HEK293 (cell line): Measurements from ENCODE around the gene IL4I1.
A peak's percentile ranks its signal among the peaks of the same experiment; 100 is the strongest.

ENCODE experiments used
- BCL11B ChIP-seq: fragments of 450-650 bp; formaldehyde crosslinking; IDR thresholded peaks from 2 replicates; pipeline ENCODE4 v1.5.1; 2016; ENCODE audit warnings: low read depth, missing biosample characterization, missing genetic modification characterization
- EGR2 ChIP-seq: fragments of 450-650 bp; formaldehyde crosslinking; IDR thresholded peaks from 2 replicates; pipeline ENCODE4 v1.5.1; 2016; ENCODE audit warnings: low read depth, missing biosample characterization, missing genetic modification characterization
- GLIS1 ChIP-seq: fragments of 450-650 bp; formaldehyde crosslinking; IDR thresholded peaks from 2 replicates; pipeline ENCODE4 v1.5.1; 2016; ENCODE audit warnings: missing biosample characterization, missing genetic modification characterization
- HOXA7 ChIP-seq: sonication (generic); formaldehyde crosslinking; IDR thresholded peaks from 2 replicates; pipeline ENCODE4 v1.8.1; 2022; ENCODE audit warnings: missing genetic modification reagents, borderline replicate concordance
- PATZ1 ChIP-seq: fragments of 450-650 bp; formaldehyde crosslinking; IDR thresholded peaks from 2 replicates; pipeline ENCODE4 v1.5.1; 2016; ENCODE audit warnings: missing biosample characterization, missing genetic modification characterization
- PRDM4 ChIP-seq: fragments of 450-650 bp; formaldehyde crosslinking; IDR thresholded peaks from 2 replicates; pipeline ENCODE4 v1.5.1; 2017; ENCODE audit warnings: missing biosample characterization, missing genetic modification characterization
- RBAK ChIP-seq: fragments of 450-650 bp; formaldehyde crosslinking; IDR thresholded peaks from 2 replicates; pipeline ENCODE4 v1.5.1; 2016; ENCODE audit warnings: missing biosample characterization, missing genetic modification characterization
- SETDB1 ChIP-seq: IDR thresholded peaks from one replicate; pipeline ENCODE4 v1.6.1; 2017; ENCODE audit warnings: mild to moderate bottlenecking, low read length, moderate library complexity, mixed read lengths; ENCODE audit not compliant: insufficient read length
- ZBTB20 ChIP-seq: fragments of 450-650 bp; formaldehyde crosslinking; IDR thresholded peaks from 2 replicates; pipeline ENCODE4 v1.5.1; 2016; ENCODE audit warnings: missing biosample characterization, missing genetic modification characterization
- ZBTB48 ChIP-seq: fragments of 450-650 bp; formaldehyde crosslinking; IDR thresholded peaks from 2 replicates; pipeline ENCODE4 v1.5.1; 2016; ENCODE audit warnings: missing biosample characterization, missing genetic modification characterization
- ZBTB7A ChIP-seq: fragments of 450-650 bp; formaldehyde crosslinking; IDR thresholded peaks from 2 replicates; pipeline ENCODE4 v1.5.1; 2016; ENCODE audit warnings: low read depth, missing biosample characterization, missing genetic modification characterization
- ZEB2 ChIP-seq: fragments of 450-650 bp; formaldehyde crosslinking; IDR thresholded peaks from 2 replicates; pipeline ENCODE4 v1.5.1; 2016; ENCODE audit warnings: missing biosample characterization, missing genetic modification characterization
- ZFP69B ChIP-seq: fragments of 450-650 bp; formaldehyde crosslinking; IDR thresholded peaks from 2 replicates; pipeline ENCODE4 v1.5.1; 2016; ENCODE audit warnings: missing biosample characterization, missing genetic modification characterization
- ZNF112 ChIP-seq: fragments of 450-650 bp; formaldehyde crosslinking; IDR thresholded peaks from 2 replicates; pipeline ENCODE4 v1.5.0; 2017; ENCODE audit warnings: missing biosample characterization, missing genetic modification characterization
- ZNF19 ChIP-seq: fragments of 450-650 bp; formaldehyde crosslinking; IDR thresholded peaks from 2 replicates; pipeline ENCODE4; 2016; ENCODE audit warnings: missing biosample characterization, missing genetic modification characterization, low read depth
- ZNF223 ChIP-seq: fragments of 450-650 bp; formaldehyde crosslinking; IDR thresholded peaks from 2 replicates; pipeline ENCODE4 v1.5.1; 2016; ENCODE audit warnings: missing biosample characterization, missing genetic modification characterization
- ZNF239 ChIP-seq: fragments of 450-650 bp; formaldehyde crosslinking; IDR thresholded peaks from 2 replicates; pipeline ENCODE4 v1.5.1; 2016; ENCODE audit warnings: missing biosample characterization, missing genetic modification characterization
- ZNF24 ChIP-seq: fragments of 450-650 bp; formaldehyde crosslinking; IDR thresholded peaks from 2 replicates; pipeline ENCODE4 v1.5.1; 2016; ENCODE audit warnings: missing biosample characterization, missing genetic modification characterization
- ZNF324 ChIP-seq: fragments of 450-650 bp; formaldehyde crosslinking; IDR thresholded peaks from 2 replicates; pipeline ENCODE4 v1.5.1; 2016; ENCODE audit warnings: missing biosample characterization, missing genetic modification characterization
- ZNF366 ChIP-seq: fragments of 450-650 bp; formaldehyde crosslinking; conservative IDR thresholded peaks from 2 replicates; pipeline ENCODE4 v1.5.1; 2016; ENCODE audit warnings: missing biosample characterization, missing genetic modification characterization
- ZNF555 ChIP-seq: fragments of 450-650 bp; formaldehyde crosslinking; conservative IDR thresholded peaks from 2 replicates; pipeline ENCODE4 v1.5.1; 2017; ENCODE audit warnings: missing biosample characterization, mild to moderate bottlenecking, missing genetic modification characterization, inconsistent platforms
- ZNF558 ChIP-seq: fragments of 450-650 bp; formaldehyde crosslinking; IDR thresholded peaks from 2 replicates; pipeline ENCODE4 v1.5.1; 2016; ENCODE audit warnings: missing biosample characterization, missing genetic modification characterization
- ZNF623 ChIP-seq: fragments of 450-650 bp; formaldehyde crosslinking; IDR thresholded peaks from 2 replicates; pipeline ENCODE4 v1.5.1; 2016; ENCODE audit warnings: missing biosample characterization, missing genetic modification characterization
- ZNF664 ChIP-seq: fragments of 450-650 bp; formaldehyde crosslinking; IDR thresholded peaks from 2 replicates; pipeline ENCODE4 v1.5.1; 2016; ENCODE audit warnings: missing biosample characterization, missing genetic modification characterization
- ZNF670 ChIP-seq: fragments of 450-650 bp; formaldehyde crosslinking; IDR thresholded peaks from 2 replicates; pipeline ENCODE4 v1.5.1; 2016; ENCODE audit warnings: missing biosample characterization, missing genetic modification characterization, low read depth
- TF ChIP-seq, protein P1 (sequence below): fragments of 450-650 bp; formaldehyde crosslinking; IDR thresholded peaks from 2 replicates; pipeline ENCODE4; 2016; ENCODE audit warnings: missing biosample characterization, missing genetic modification characterization
- TF ChIP-seq, protein P2 (sequence below): fragments of 450-650 bp; formaldehyde crosslinking; IDR thresholded peaks from 2 replicates; pipeline ENCODE4 v1.5.1; 2016; ENCODE audit warnings: missing biosample characterization, missing genetic modification characterization
- TF ChIP-seq, protein P3 (sequence below): fragments of 450-650 bp; formaldehyde crosslinking; IDR thresholded peaks from 2 replicates; pipeline ENCODE4 v1.5.1; 2016; ENCODE audit warnings: missing biosample characterization, missing genetic modification characterization

Gene IL4I1

GRCh38 chr19:49929611-49930482, 33.2 kb upstream of the IL4I1 start (continued):
- TF ChIP-seq PRDM4 (no peak), ZNF558 (tag by site-specific recombination) (no peak), EGR2 (peak; percentile 39; the same call in 1 of the 2 replicates), HOXA7 (CRISPR knock-in tag) (no peak), ZBTB20 (tag by site-specific recombination) (no peak), GLIS1 (tag by site-specific recombination) (peak; percentile 17; the same call in 1 of the 2 replicates), ZNF112 (tag by site-specific recombination) (no peak), PATZ1 (tag by site-specific recombination) (peak; percentile 74; the same call in 1 of the 2 replicates), ZNF24 (0 out of 2 replicates have a peak, but pooled peaks have one; percentile 36), ZNF623 (tag by site-specific recombination) (0 out of 2 replicates have a peak, but pooled peaks have one; percentile 14), BCL11B (tag by site-specific recombination) (peak; percentile 26; the same call in 1 of the 2 replicates), ZNF555 (no peak), ZEB2 (tag by site-specific recombination) (no peak), ZBTB48 (tag by site-specific recombination) (no peak), ZFP69B (tag by site-specific recombination) (no peak), ZNF223 (tag by site-specific recombination) (no peak), ZBTB7A (no peak), ZNF664 (tag by site-specific recombination) (no peak), RBAK (no peak), ZNF19 (tag by site-specific recombination) (no peak), ZNF324 (tag by site-specific recombination) (no peak), SETDB1 (no peak), ZNF366 (tag by site-specific recombination) (peak; percentile 51; the same call in 1 of the 2 replicates), ZNF239 (tag by site-specific recombination) (peak; percentile 57; the same call in 1 of the 2 replicates), ZNF670 (tag by site-specific recombination) (no peak)
- TF ChIP-seq, protein P1, sequence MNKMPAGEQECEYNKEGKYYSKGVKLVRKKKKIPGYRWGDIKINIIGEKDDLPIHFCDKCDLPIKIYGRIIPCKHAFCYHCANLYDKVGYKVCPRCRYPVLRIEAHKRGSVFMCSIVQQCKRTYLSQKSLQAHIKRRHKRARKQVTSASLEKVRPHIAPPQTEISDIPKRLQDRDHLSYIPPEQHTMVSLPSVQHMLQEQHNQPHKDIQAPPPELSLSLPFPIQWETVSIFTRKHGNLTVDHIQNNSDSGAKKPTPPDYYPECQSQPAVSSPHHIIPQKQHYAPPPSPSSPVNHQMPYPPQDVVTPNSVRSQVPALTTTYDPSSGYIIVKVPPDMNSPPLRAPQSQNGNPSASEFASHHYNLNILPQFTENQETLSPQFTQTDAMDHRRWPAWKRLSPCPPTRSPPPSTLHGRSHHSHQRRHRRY, result no peak
- TF ChIP-seq, protein P2, sequence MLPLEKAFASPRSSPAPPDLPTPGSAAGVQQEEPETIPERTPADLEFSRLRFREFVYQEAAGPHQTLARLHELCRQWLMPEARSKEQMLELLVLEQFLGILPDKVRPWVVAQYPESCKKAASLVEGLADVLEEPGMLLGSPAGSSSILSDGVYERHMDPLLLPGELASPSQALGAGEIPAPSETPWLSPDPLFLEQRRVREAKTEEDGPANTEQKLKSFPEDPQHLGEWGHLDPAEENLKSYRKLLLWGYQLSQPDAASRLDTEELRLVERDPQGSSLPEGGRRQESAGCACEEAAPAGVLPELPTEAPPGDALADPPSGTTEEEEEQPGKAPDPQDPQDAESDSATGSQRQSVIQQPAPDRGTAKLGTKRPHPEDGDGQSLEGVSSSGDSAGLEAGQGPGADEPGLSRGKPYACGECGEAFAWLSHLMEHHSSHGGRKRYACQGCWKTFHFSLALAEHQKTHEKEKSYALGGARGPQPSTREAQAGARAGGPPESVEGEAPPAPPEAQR (tag by site-specific recombination), result no peak
- TF ChIP-seq, protein P3, sequence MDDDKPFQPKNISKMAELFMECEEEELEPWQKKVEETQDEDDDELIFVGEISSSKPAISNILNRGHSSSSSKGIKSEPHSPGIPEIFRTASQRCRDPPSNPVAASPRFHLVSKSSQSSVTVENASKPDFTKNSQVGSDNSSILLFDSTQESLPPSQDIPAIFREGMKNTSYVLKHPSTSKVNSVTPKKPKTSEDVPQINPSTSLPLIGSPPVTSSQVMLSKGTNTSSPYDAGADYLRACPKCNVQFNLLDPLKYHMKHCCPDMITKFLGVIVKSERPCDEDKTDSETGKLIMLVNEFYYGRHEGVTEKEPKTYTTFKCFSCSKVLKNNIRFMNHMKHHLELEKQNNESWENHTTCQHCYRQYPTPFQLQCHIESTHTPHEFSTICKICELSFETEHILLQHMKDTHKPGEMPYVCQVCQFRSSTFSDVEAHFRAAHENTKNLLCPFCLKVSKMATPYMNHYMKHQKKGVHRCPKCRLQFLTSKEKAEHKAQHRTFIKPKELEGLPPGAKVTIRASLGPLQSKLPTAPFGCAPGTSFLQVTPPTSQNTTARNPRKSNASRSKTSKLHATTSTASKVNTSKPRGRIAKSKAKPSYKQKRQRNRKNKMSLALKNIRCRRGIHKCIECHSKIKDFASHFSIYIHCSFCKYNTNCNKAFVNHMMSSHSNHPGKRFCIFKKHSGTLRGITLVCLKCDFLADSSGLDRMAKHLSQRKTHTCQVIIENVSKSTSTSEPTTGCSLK (tag by site-specific recombination), result no peak
